ENCODE results near the gene GGA1.
"Not testable (repeated sequence)": the region's sequence is repeated elsewhere in the genome, so short reads cannot be mapped to it uniquely, and the experiment has no call there.

Gene GGA1

DNA sequence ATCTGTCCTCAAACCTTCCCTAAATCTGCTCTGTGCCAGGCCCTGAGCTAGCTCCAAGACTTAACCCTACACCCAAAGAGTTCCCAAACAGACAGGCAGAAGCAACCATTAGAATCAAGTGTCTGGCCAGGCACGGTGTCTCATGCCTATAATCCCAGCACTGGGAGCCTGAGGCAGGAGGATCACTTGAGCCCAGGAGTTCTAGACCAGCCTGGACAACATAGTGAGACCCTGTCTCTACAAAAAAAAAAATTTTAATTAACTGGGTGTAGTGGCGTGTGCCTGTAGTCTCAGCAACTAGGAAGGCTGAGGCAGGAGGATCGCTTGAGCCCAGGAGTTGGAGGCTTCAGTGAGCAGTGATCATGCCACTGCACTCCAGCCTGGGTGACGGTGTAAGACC lies 47.9 kb downstream of the GGA1 start:
- DNase-seq: not testable (repeated sequence)

GRCh38 chr22:37657590-37658132 lies 49.0 kb downstream of the GGA1 start:
- no peak for DNase-seq

GRCh38 chr22:37658133-37659065 lies 49.8 kb downstream of the GGA1 start, which contains the start of gene PDXP:
PDXP (plus strand) TSS chr22:37658723; CDS start chr22:37658783, 60 bp downstream.
- DNase-seq: peak; percentile 95

- DNase-seq: no peak
These were observed 50.6 kb downstream of the GGA1 start for GRCh38 chr22:37659066-37659896.

- no peak for DNase-seq
These were observed 51.5 kb downstream of the GGA1 start for GRCh38 chr22:37659897-37660708.

DNA sequence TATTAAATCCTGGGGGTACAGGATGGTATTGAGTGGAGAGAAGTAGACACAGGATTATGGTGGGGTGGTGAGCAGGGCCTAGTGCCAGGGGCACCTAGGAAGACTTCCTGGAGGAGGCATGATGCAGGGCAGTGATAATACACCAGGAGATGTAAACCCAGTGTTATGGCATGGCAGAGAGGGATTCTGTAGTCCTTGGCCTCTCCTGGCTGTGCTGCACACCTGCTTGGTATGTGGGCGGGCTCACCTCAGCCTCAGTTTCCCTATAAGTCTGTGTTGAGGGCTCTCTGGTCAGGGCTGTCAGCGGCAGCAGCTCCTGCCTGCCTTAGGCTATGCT lies 52.0 kb downstream of the GGA1 start:
- no peak for DNase-seq

DNA sequence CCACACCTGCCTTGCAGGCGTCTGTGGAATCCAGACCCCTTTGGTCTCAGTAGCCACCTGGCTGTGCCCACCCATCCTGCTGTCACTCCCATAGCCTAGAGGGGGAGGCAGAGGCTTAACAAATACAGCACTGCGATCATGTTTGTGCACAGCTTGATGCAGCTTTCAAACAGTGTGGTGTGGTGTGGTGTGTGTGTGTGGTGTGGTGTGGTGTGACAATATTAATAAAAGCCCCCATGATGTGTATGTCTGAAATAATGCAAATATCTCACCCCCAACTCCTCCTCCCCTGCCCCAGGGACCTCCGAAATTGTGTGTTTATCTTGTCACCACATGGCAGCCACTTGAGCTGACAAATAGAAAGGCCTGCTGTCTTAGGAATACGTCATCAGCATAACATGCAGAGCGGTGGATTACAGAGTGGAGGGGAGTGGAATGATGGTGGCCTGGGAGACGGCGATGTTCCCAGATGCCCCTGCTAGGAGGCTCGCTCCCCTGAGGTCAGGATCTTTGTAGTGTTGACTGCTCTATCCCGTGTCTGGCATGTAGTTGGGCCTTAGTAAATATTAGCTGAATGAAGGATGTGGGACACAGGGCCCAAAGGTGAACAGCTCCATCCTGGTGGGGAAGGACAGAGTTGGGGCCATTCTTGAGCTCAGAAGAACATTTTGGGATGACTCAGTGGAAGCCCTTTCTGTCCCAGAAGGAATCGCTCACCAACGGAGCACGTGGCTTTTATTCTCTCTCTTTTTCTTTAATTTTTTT lies 52.7 kb downstream of the GGA1 start:
- DNase-seq: no peak

DNA sequence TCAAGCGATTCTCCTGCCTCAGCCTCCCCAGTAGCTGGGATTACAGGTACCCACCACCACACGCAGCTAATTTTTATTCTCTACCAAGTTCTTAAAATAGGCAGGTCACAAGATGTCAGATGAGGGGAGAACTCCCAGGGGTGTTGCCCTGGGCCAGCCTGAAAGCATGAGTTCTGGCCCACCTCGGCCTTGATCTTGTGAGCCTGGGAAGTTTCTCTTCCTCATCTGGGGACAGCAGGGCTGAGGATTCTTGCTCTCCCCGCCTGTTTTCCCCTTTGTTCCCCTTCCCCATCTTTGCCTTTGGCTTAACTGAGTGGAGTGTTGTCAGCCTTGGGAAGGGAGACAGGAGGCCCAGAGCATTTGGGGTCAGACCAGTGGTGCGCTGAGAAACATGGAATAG lies 53.4 kb downstream of the GGA1 start:
- DNase-seq: no peak

- no peak for DNase-seq
These were observed 55.0 kb downstream of the GGA1 start for GRCh38 chr22:37663521-37664140.

- DNase-seq: no peak
These were observed 55.8 kb downstream of the GGA1 start for GRCh38 chr22:37664249-37665101.

- DNase-seq: no peak
These were observed 56.9 kb downstream of the GGA1 start for GRCh38 chr22:37665487-37665886.

DNA sequence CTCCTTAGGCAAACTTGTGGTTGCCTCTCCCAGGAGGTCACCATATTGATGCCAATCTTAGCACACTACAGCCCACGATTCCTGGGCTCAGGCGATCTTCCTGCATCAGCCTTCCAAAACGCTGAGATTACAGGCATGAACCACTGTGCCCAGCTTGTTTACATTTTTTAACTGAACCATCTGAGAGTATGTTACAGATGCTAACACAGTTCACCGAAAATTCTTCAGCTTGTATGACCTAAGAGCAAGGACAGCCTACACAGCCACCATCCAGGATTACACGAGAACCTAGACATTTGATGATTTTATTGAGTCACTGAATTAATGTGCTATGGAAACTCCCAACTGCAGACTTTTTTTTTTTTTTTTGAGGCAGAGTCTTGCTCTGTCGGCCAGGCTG lies 61.0 kb downstream of the GGA1 start:
- no peak for DNase-seq

- DNase-seq: peak; percentile 31
These were observed 63.7 kb downstream of the GGA1 start for GRCh38 chr22:37672206-37672919.

DNA sequence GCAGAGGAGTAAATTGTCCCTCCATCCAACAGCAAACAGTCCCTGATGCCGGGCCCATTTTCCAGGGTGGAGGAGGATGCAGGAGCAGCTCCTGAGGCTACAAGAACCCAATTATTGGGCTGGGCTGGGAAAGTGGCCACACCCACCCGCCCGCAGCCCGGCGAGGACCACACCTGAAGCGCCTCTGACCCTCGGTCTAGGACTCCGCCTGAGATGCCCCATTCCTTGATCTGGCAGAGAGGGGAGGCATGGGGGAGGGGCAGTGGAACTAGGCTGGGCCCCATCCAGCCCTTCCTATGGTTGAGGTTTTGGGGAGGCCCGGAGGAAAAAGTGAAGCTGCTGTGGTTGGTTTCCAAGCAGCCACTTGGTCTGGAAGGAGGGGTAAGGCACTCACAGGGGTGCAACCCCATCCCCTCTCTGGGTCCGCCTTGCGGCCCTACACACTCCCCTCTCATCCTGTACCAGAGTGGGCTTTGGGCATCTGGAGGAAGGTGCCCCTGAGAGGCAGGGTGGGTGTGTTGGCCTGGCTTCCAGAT lies 64.4 kb downstream of the GGA1 start:
- DNase-seq: no peak

- no peak for DNase-seq
These were observed 65.6 kb downstream of the GGA1 start for GRCh38 chr22:37674248-37674647.

GRCh38 chr22:37674951-37675929 lies 66.6 kb downstream of the GGA1 start, which contains the start of gene LGALS1:
LGALS1 (plus strand) TSS chr22:37675636; CDS start chr22:37675703, 67 bp downstream.
- peak; percentile 40 for DNase-seq

- no peak for DNase-seq
These were observed 67.5 kb downstream of the GGA1 start for GRCh38 chr22:37675930-37676735.

All from effector CD4-positive, alpha-beta T cell (primary cell).